ENCODE results near the gene MAGI2. TPM values are rescaled to one million over a fixed set of nuclear protein-coding genes. Genes with fewer than 3 reads are reported as not detected.

Gene MAGI2
- total and polyA plus RNA-seq, 2 of the 13 experiments (the other 11 are each of a cell fraction or from before 2014, with no cell fraction given), result 1.5 to 3.8 TPM

GRCh38 chr7:78345979-78346378, 1107.5 kb downstream of the MAGI2 start:
- BruUV-seq (replicated peaks), result no TSS peak
- no peaks in the 10 kb centered on the region for H4K20me1 ChIP-seq (ENCODE audit: insufficient read depth, low read length)
- ATAC-seq, result no peak
- no peaks in the 10 kb centered on the region for H3K4me1 ChIP-seq (ENCODE audit: insufficient read depth, low read length)
- intact Hi-C loops (cut with micrococcal nuclease; ENCODE audit: unreplicated experiment), result no loop called here
- no peaks in the 10 kb centered on the region for H3K27me3 ChIP-seq (ENCODE audit: control insufficient read depth in 1 of 2, insufficient read depth in 2 of 2, low read length in 2 of 2)
- WGBS (ENCODE audit: low lambda C conversion rate), result 28% methylated on average over 3 of the region's 3 CpGs
- no peak overlapping the region for H3K9ac ChIP-seq (ENCODE audit: insufficient read depth, low read depth, low read length)
- H2AFZ ChIP-seq (ENCODE audit: low read length), result no peak overlapping the region
- no peak for FAIRE-seq
- TF ChIP-seq, protein P1, sequence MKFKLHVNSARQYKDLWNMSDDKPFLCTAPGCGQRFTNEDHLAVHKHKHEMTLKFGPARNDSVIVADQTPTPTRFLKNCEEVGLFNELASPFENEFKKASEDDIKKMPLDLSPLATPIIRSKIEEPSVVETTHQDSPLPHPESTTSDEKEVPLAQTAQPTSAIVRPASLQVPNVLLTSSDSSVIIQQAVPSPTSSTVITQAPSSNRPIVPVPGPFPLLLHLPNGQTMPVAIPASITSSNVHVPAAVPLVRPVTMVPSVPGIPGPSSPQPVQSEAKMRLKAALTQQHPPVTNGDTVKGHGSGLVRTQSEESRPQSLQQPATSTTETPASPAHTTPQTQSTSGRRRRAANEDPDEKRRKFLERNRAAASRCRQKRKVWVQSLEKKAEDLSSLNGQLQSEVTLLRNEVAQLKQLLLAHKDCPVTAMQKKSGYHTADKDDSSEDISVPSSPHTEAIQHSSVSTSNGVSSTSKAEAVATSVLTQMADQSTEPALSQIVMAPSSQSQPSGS (CRISPR knock-in tag; IDR thresholded peaks at IDR 0.05), result no peak
- TF ChIP-seq, protein P2, sequence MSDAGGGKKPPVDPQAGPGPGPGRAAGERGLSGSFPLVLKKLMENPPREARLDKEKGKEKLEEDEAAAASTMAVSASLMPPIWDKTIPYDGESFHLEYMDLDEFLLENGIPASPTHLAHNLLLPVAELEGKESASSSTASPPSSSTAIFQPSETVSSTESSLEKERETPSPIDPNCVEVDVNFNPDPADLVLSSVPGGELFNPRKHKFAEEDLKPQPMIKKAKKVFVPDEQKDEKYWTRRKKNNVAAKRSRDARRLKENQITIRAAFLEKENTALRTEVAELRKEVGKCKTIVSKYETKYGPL (CRISPR knock-in tag; IDR thresholded peaks at IDR 0.05), result no peak
- TF ChIP-seq SAP130 (CRISPR knock-in tag; IDR thresholded peaks at IDR 0.05; ENCODE audit: low read depth) (no peak), ZNF230 (CRISPR knock-in tag; IDR thresholded peaks at IDR 0.05) (no peak), ZMYM3 (CRISPR knock-in tag; IDR thresholded peaks at IDR 0.05) (no peak), PLRG1 (conservative IDR thresholded peaks at IDR 0.05) (no peak), NPAS2 (CRISPR knock-in tag; IDR thresholded peaks at IDR 0.05; ENCODE audit: borderline replicate concordance) (no peak), ELF4 (CRISPR knock-in tag; IDR thresholded peaks at IDR 0.05; ENCODE audit: borderline replicate concordance) (no peak), PAWR (CRISPR knock-in tag; IDR thresholded peaks at IDR 0.05; ENCODE audit: borderline replicate concordance) (no peak), NFIB (CRISPR knock-in tag; IDR thresholded peaks at IDR 0.05; ENCODE audit: borderline replicate concordance) (no peak), ATF3 (CRISPR knock-in tag; IDR thresholded peaks at IDR 0.05) (no peak), HDAC2 (CRISPR knock-in tag; IDR thresholded peaks at IDR 0.05) (no peak), GABPB1 (CRISPR knock-in tag; IDR thresholded peaks at IDR 0.05) (no peak), ZNF260 (CRISPR knock-in tag; IDR thresholded peaks at IDR 0.05; ENCODE audit: borderline replicate concordance, low read depth) (no peak), NFE2 (CRISPR knock-in tag; IDR thresholded peaks at IDR 0.05) (no peak)
- TF ChIP-seq, protein P3, sequence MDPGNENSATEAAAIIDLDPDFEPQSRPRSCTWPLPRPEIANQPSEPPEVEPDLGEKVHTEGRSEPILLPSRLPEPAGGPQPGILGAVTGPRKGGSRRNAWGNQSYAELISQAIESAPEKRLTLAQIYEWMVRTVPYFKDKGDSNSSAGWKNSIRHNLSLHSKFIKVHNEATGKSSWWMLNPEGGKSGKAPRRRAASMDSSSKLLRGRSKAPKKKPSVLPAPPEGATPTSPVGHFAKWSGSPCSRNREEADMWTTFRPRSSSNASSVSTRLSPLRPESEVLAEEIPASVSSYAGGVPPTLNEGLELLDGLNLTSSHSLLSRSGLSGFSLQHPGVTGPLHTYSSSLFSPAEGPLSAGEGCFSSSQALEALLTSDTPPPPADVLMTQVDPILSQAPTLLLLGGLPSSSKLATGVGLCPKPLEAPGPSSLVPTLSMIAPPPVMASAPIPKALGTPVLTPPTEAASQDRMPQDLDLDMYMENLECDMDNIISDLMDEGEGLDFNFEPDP (CRISPR knock-in tag; conservative IDR thresholded peaks at IDR 0.05), result no peak
- H3K9me3 ChIP-seq (ENCODE audit: low read length), result no peaks in the 10 kb centered on the region
- H3K4me3 ChIP-seq (replicated peaks in 1 of 3; ENCODE audit: insufficient read depth in 1 of 3, low read depth in 2 of 3, low read length in 3 of 3), result no peak overlapping the region
- no peak overlapping the region for H3K27ac ChIP-seq (ENCODE audit: extremely low read length, insufficient read depth, low read length)
- in situ Hi-C loops (cut with HindIII; ENCODE audit: extremely low pct_ligation_motif_present, low pct_unique_long_range_greater_than_20kb), result no loop called here
- ChIA-PET POLR2A (no interaction called here), CTCF (ENCODE audit: low intra/inter-chr PET ratio, low total read pairs) (no interaction called here)
- H3K79me2 ChIP-seq (ENCODE audit: insufficient read depth, low read length), result no peaks in the 10 kb centered on the region
- no peak for DNase-seq (ENCODE audit: low spot score)
- no peak overlapping the region for H3K4me2 ChIP-seq (ENCODE audit: low read depth, low read length)
- no peaks in the 10 kb centered on the region for H3K36me3 ChIP-seq (replicated peaks in 1 of 2; ENCODE audit: control insufficient read depth in 1 of 2, insufficient read depth in 2 of 2, low read length in 2 of 2)
